Suprapubic skin (tissue), 4 donors: Measurements from ENCODE around the gene PTTG1IP.

Experiments used
- CTCF ChIP-seq, 2 donors: fragments of 200-600 bp in 1 of 2; fragments of 450-650 bp in 1 of 2; sonication (generic) in 1 of 2; IDR thresholded peaks; one replicate each; pipeline ENCODE4 v1.5.1; 2016 to 2019; ENCODE audit warnings: antibody characterized with exemption in 2 of 2, mild to moderate bottlenecking in 1 of 2, moderate library complexity in 1 of 2
- EP300 ChIP-seq: sonication (generic); formaldehyde crosslinking; IDR thresholded peaks from one replicate; pipeline ENCODE4 v1.6.1; 2017; ENCODE audit warnings: antibody characterized with exemption
- POLR2A ChIP-seq, 2 donors: fragments of 450-650 bp; IDR thresholded peaks; one replicate each; pipeline ENCODE4 v1.6.1; 2017; ENCODE audit warnings: antibody characterized with exemption in 2 of 2, mild to moderate bottlenecking in 2 of 2, moderate library complexity in 2 of 2
- POLR2AphosphoS5 ChIP-seq, 3 donors: sonication (generic); formaldehyde crosslinking; IDR thresholded peaks; one replicate each; pipeline ENCODE4 v1.6.1; 2017; ENCODE audit warnings: antibody characterized with exemption in 3 of 3

DNA sequence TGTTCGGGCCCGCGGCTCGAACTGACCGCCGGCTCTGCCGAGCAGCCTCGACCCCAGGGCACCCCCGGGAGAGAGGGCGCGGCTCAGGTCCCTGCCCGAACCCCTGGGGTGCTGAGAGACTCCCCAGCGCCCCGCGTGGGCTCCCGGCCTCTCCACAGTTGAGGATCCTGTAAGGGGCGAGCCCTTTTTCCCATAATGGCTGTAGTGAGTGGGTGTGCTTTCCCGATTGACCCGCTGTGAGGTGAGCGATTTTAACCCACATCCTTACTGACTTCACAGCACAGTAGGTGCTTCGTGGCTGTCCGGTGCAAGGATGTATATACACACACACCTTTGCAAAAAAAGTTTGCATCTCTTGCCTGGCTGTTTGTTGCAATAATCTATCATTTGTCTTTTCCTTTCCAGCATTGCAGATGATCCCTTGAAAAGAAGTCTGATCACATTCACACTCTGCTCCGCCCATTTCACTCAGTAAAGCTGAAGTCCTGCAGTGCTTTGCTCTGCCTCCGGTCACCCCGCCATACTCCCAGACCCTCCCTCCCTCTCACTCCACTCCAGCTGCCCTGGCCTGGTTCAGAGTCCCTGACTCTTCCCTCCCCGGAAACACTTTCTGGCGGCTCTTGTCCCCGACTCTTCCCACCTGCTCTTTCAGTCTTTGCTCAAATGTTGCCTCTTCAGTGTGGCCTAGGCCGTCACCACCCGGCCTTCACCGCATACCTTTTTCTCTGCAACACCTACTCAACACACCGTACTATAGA is 70.9 kb downstream of the PTTG1IP start:
- TF ChIP-seq POLR2A (IDR thresholded peaks at IDR 0.05) (no peak), POLR2AphosphoS5 (IDR thresholded peaks at IDR 0.05) (no peak), CTCF (IDR thresholded peaks at IDR 0.05) (no peak), EP300 (no peak)
